ENCODE data around the gene GALNT10. TPM values are rescaled to one million over a fixed set of nuclear protein-coding genes. Genes with fewer than 3 reads are reported as not detected.

Gene GALNT10
- total and polyA plus RNA-seq, 2 donors from 2014 or later, result 13.0 to 44.3 TPM

- TF ChIP-seq, protein P1, sequence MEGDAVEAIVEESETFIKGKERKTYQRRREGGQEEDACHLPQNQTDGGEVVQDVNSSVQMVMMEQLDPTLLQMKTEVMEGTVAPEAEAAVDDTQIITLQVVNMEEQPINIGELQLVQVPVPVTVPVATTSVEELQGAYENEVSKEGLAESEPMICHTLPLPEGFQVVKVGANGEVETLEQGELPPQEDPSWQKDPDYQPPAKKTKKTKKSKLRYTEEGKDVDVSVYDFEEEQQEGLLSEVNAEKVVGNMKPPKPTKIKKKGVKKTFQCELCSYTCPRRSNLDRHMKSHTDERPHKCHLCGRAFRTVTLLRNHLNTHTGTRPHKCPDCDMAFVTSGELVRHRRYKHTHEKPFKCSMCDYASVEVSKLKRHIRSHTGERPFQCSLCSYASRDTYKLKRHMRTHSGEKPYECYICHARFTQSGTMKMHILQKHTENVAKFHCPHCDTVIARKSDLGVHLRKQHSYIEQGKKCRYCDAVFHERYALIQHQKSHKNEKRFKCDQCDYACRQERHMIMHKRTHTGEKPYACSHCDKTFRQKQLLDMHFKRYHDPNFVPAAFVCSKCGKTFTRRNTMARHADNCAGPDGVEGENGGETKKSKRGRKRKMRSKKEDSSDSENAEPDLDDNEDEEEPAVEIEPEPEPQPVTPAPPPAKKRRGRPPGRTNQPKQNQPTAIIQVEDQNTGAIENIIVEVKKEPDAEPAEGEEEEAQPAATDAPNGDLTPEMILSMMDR (IDR thresholded peaks at IDR 0.05; ENCODE audit: borderline replicate concordance, extremely low read depth, insufficient read depth), result no peak
- DNase-seq, result no peak
- Histone ChIP-seq H3K9me3 (ENCODE audit: control insufficient read depth in 2 of 3, insufficient read depth in 1 of 3, low read length in 3 of 3) (no peaks in the 10 kb centered on the region), H3K9ac (ENCODE audit: low read length in 3 of 3) (no peak overlapping the region), H3K36me3 (ENCODE audit: control insufficient read depth in 2 of 3, insufficient read depth in 3 of 3, low read length in 3 of 3) (peaks cover 8 to 31% (median 30%) of the 10 kb centered on the region in 3 donors), H3K4me3 (ENCODE audit: low read length in 3 of 3) (no peak overlapping the region), H3K4me1 (ENCODE audit: control insufficient read depth in 2 of 3, insufficient read depth in 2 of 3, low read depth in 1 of 3, low read length in 3 of 3) (peaks cover 3 to 15% (median 8%) of the 10 kb centered on the region in 3 donors), H3K27me3 (ENCODE audit: control insufficient read depth, insufficient read depth, low read length) (no peaks in the 10 kb centered on the region), H3K27ac (ENCODE audit: low read depth in 2 of 2, low read length in 2 of 2) (no peak overlapping the region)
- intact Hi-C loops (cut with DNase I), result no loop called here
- FAIRE-seq, result no peak
Measured at GRCh38 chr5:154451957-154452356, 261.4 kb downstream of the GALNT10 start.

DNA sequence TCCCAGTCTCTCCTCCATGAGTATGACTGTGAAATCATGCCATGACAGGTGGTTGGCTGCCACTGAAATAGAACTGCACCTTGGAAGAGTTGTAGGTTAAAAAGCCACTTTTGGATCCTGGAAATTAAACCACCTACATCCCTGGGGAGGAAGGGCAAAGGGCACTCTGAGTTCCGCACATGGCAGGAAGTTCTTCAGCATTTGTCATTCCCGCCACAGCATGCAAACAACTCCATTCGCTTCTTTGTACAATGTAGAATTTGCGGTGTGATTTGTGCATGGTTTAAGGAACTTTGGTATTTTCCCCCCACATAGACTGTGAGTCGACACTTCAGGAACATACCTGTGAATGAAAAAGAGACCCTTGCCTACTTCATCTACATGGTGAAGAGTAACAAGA is 265.1 kb downstream of the GALNT10 start:
- Histone ChIP-seq H3K9ac (ENCODE audit: low read length in 3 of 3) (no peak overlapping the region), H3K27me3 (ENCODE audit: control insufficient read depth, insufficient read depth, low read length) (no peaks in the 10 kb centered on the region), H3K4me1 (ENCODE audit: control insufficient read depth in 2 of 3, insufficient read depth in 2 of 3, low read depth in 1 of 3, low read length in 3 of 3) (peaks cover 0 to 3% (median 0%) of the 10 kb centered on the region in 3 donors), H3K36me3 (ENCODE audit: control insufficient read depth in 2 of 3, insufficient read depth in 3 of 3, low read length in 3 of 3) (peaks cover 8 to 32% (median 30%) of the 10 kb centered on the region in 3 donors), H3K4me3 (ENCODE audit: low read length in 3 of 3) (no peak overlapping the region), H3K27ac (ENCODE audit: low read depth in 2 of 2, low read length in 2 of 2) (no peak overlapping the region), H3K9me3 (ENCODE audit: control insufficient read depth in 2 of 3, insufficient read depth in 1 of 3, low read length in 3 of 3) (no peaks in the 10 kb centered on the region)
- DNase-seq (no peak), FAIRE-seq (no peak)
- TF ChIP-seq, protein P1 (IDR thresholded peaks at IDR 0.05; ENCODE audit: borderline replicate concordance, extremely low read depth, insufficient read depth), result no peak
- intact Hi-C loops (cut with DNase I), result no loop called here

DNA sequence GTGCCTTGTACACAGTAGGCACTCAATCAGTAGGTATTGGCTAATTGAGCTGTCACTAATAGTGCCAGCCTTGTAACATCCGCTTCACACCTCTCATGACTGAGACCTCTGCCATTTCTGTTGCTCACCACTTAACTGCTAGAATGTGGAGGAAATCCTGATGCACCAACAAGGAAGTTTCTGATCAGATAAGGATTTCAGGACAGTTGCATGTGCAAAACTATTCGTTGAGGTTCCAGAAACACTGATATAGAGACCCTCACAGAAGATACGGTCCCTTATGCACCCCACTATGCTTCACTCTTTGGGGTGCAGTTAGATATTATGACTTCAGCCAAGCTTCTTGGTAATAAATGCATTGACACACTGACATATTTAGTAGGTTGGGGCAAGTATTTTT is 266.0 kb downstream of the GALNT10 start:
- no peak for DNase-seq
- FAIRE-seq, result no peak
- no peak overlapping the region for H3K4me3 ChIP-seq (ENCODE audit: low read length in 3 of 3)
- no peaks in the 10 kb centered on the region for H3K9me3 ChIP-seq (ENCODE audit: control insufficient read depth in 2 of 3, insufficient read depth in 1 of 3, low read length in 3 of 3)
- intact Hi-C loops (cut with DNase I), result no loop called here
- peaks cover 8 to 28% (median 26%) of the 10 kb centered on the region in 3 donors for H3K36me3 ChIP-seq (ENCODE audit: control insufficient read depth in 2 of 3, insufficient read depth in 3 of 3, low read length in 3 of 3)
- peaks cover 0 to 3% (median 0%) of the 10 kb centered on the region in 3 donors for H3K4me1 ChIP-seq (ENCODE audit: control insufficient read depth in 2 of 3, insufficient read depth in 2 of 3, low read depth in 1 of 3, low read length in 3 of 3)
- TF ChIP-seq, protein P1 (IDR thresholded peaks at IDR 0.05; ENCODE audit: borderline replicate concordance, extremely low read depth, insufficient read depth), result no peak
- H3K27me3 ChIP-seq (ENCODE audit: control insufficient read depth, insufficient read depth, low read length), result no peaks in the 10 kb centered on the region
- no peak overlapping the region for H3K9ac ChIP-seq (ENCODE audit: low read length in 3 of 3)
- H3K27ac ChIP-seq (ENCODE audit: low read depth in 2 of 2, low read length in 2 of 2), result no peak overlapping the region

DNA sequence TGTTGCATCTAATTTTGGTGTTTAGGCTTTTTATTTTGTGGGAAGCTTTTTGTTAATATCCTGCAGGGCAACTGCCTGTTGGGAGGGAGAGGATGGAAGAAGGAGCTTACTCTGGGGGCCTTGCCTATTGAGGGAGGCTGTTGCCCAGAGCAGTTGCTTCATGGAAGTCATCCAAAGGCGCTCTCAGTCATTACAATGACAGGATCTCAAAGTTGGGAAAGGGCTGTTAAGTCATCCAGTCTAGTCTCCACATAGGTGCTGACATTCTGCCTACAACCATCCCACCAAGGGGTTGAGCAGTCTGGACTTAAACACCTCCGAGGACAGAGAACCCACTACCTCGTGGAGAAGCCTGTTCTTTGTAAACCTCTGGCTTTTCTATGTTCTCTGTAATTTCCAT is 268.5 kb downstream of the GALNT10 start:
- no peaks in the 10 kb centered on the region for H3K27me3 ChIP-seq (ENCODE audit: control insufficient read depth, insufficient read depth, low read length)
- no peak overlapping the region for H3K4me3 ChIP-seq (ENCODE audit: low read length in 3 of 3)
- H3K4me1 ChIP-seq (ENCODE audit: control insufficient read depth in 2 of 3, insufficient read depth in 2 of 3, low read depth in 1 of 3, low read length in 3 of 3), result peaks cover 0 to 3% (median 0%) of the 10 kb centered on the region in 3 donors
- no peak overlapping the region for H3K9ac ChIP-seq (ENCODE audit: low read length in 3 of 3)
- TF ChIP-seq, protein P1 (IDR thresholded peaks at IDR 0.05; ENCODE audit: borderline replicate concordance, extremely low read depth, insufficient read depth), result no peak
- no peak for FAIRE-seq
- intact Hi-C loops (cut with DNase I), result no loop called here
- peaks cover 0 to 18% (median 15%) of the 10 kb centered on the region in 3 donors for H3K36me3 ChIP-seq (ENCODE audit: control insufficient read depth in 2 of 3, insufficient read depth in 3 of 3, low read length in 3 of 3)
- DNase-seq, result no peak
- no peaks in the 10 kb centered on the region for H3K9me3 ChIP-seq (ENCODE audit: control insufficient read depth in 2 of 3, insufficient read depth in 1 of 3, low read length in 3 of 3)
- H3K27ac ChIP-seq (ENCODE audit: low read depth in 2 of 2, low read length in 2 of 2), result no peak overlapping the region
